NCI-H1048 (cell line): Measurements from ENCODE around the gene PTPRN2.

ENCODE experiments used
- DNase-seq: peaks from one replicate; lab custom pipeline; 2025; lab: John Stamatoyannopoulos, UW

The PTPRN2 gene

GRCh38 chr7:157651366-157652160 lies 936.1 kb downstream of the PTPRN2 start:
- DNase-seq = no peak

- DNase-seq = no peak
These were observed 936.8 kb downstream of the PTPRN2 start for GRCh38 chr7:157650801-157651200.

GRCh38 chr7:157650131-157650631 lies 937.4 kb downstream of the PTPRN2 start:
- DNase-seq = no peak

- DNase-seq = no peak
These were observed 941.1 kb downstream of the PTPRN2 start for GRCh38 chr7:157646551-157646950.

GRCh38 chr7:157645539-157645938 lies 942.1 kb downstream of the PTPRN2 start:
- no peak for DNase-seq

GRCh38 chr7:157644946-157645345 lies 942.7 kb downstream of the PTPRN2 start:
- no peak for DNase-seq

GRCh38 chr7:157643525-157643970 lies 944.1 kb downstream of the PTPRN2 start:
- no peak for DNase-seq

- no peak for DNase-seq
These were observed 945.8 kb downstream of the PTPRN2 start for GRCh38 chr7:157641866-157642265.

GRCh38 chr7:157640144-157640543 lies 947.5 kb downstream of the PTPRN2 start:
- no peak for DNase-seq

GRCh38 chr7:157638563-157638962 lies 949.1 kb downstream of the PTPRN2 start:
- DNase-seq = no peak

- DNase-seq = no peak
These were observed 950.2 kb downstream of the PTPRN2 start for GRCh38 chr7:157637216-157637949.

GRCh38 chr7:157635669-157636068 lies 952.0 kb downstream of the PTPRN2 start:
- no peak for DNase-seq

- no peak for DNase-seq
These were observed 952.5 kb downstream of the PTPRN2 start for GRCh38 chr7:157635148-157635500.

- DNase-seq = no peak
These were observed 953.0 kb downstream of the PTPRN2 start for GRCh38 chr7:157634401-157635147.

- DNase-seq = no peak
These were observed 954.0 kb downstream of the PTPRN2 start for GRCh38 chr7:157633465-157634185.

- DNase-seq = no peak
These were observed 957.2 kb downstream of the PTPRN2 start for GRCh38 chr7:157630301-157630853.

GRCh38 chr7:157628456-157628855 lies 959.2 kb downstream of the PTPRN2 start:
- DNase-seq = no peak

GRCh38 chr7:157627646-157628045 lies 960.0 kb downstream of the PTPRN2 start:
- DNase-seq = no peak

- no peak for DNase-seq
These were observed 960.6 kb downstream of the PTPRN2 start for GRCh38 chr7:157627033-157627432.

- DNase-seq = no peak
These were observed 961.5 kb downstream of the PTPRN2 start for GRCh38 chr7:157625973-157626742.

- no peak for DNase-seq
These were observed 964.1 kb downstream of the PTPRN2 start for GRCh38 chr7:157623556-157623955.
